Esophagus (tissue), 2 donors: ENCODE measurements around the gene PDILT. TPM values are rescaled to one million over a fixed set of nuclear protein-coding genes. Genes with fewer than 3 reads are reported as not detected.
"Not testable (repeated sequence)": the region's sequence is repeated elsewhere in the genome, so short reads cannot be mapped to it uniquely, and the experiment has no call there.

Experiments
- H3K27ac ChIP-seq, 2 donors: one replicate each; pipeline ENCODE4 v1.5.1; 2013; ENCODE audit warnings: low read depth in 2 of 2, mild to moderate bottlenecking in 2 of 2, inconsistent platforms in 1 of 2, low read length in 1 of 2, moderate library complexity in 1 of 2
- H3K27me3 ChIP-seq, 2 donors: one replicate each; pipeline ENCODE4 v1.6.1; 2013; ENCODE audit warnings: low read length in 2 of 2, control low read depth in 1 of 2, mild to moderate bottlenecking in 1 of 2; ENCODE audit not compliant: insufficient read depth in 2 of 2, control insufficient read depth in 1 of 2
- H3K36me3 ChIP-seq, 2 donors: one replicate each; pipeline ENCODE4 v1.6.1; 2013; ENCODE audit warnings: low read length in 1 of 2; ENCODE audit not compliant: control insufficient read depth in 2 of 2, insufficient read depth in 2 of 2
- H3K4me1 ChIP-seq, 2 donors: one replicate each; pipeline ENCODE4 v1.6.1; 2013; ENCODE audit warnings: low read length in 1 of 2; ENCODE audit not compliant: control insufficient read depth in 2 of 2, insufficient read depth in 2 of 2
- H3K4me3 ChIP-seq, 2 donors: one replicate each; pipeline ENCODE4 v1.5.1; 2013; ENCODE audit warnings: low read length in 2 of 2, mild to moderate bottlenecking in 2 of 2, low read depth in 1 of 2, moderate library complexity in 1 of 2
- H3K9me3 ChIP-seq, 2 donors: one replicate each; pipeline ENCODE4 v1.6.1; 2013; ENCODE audit warnings: mild to moderate bottlenecking in 2 of 2, low read depth in 1 of 2, low read length in 1 of 2, moderate library complexity in 1 of 2; ENCODE audit not compliant: control insufficient read depth in 2 of 2, insufficient read depth in 1 of 2
- WGBS, 2 donors: extraction: QIAGEN DNeasy Blood & Tissue Kit; methylation state at CpG; one replicate each; pipeline ENCODE4 v1.1.7; 2013; 5-methylcytosine and 5-hydroxymethylcytosine counted together
- polyA plus RNA-seq, 2 donors: library from polyadenylated mRNA; stranded (reverse); fragments of 200-250 nt; gene quantifications; one replicate each; pipeline ENCODE4 v1.2.3, GENCODE V29; 2013
- donor health status: healthy with polysubstance abuse.
- donor health status: Bipolar disorder and iron deficiency.

PDILT gene
- polyA plus RNA-seq, 2 donors, result 0.10 TPM; not detected in 1

DNA sequence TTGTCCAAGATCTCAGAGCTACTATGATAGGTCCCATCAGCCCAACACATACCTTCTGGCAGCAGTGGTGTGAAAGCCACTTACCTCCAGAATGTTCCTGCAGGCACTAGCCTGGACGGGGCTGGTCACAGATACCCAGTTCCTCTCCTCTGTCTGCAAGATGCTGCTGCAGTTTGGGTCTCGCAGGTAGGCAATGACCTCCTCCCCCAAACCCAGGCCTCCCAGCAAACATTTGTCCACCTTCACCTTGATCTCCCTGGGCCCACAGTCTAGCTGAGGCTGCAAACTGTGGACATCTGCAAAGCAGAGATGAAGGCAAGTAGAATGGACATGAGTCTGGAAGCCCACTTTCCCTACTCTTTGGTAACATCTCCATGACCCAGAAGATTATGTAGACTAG is 84.4 kb downstream of the PDILT start:
- Histone ChIP-seq H3K4me3 (no peak overlapping the region), H3K36me3 (no peaks in the 10 kb centered on the region), H3K9me3 (no peaks in the 10 kb centered on the region), H3K27me3 (no peaks in the 10 kb centered on the region), H3K4me1 (no peaks in the 10 kb centered on the region), H3K27ac (no peak overlapping the region)
- 71 to 83% methylated on average over 2 of the region's 2 CpGs for WGBS, 2 donors

DNA sequence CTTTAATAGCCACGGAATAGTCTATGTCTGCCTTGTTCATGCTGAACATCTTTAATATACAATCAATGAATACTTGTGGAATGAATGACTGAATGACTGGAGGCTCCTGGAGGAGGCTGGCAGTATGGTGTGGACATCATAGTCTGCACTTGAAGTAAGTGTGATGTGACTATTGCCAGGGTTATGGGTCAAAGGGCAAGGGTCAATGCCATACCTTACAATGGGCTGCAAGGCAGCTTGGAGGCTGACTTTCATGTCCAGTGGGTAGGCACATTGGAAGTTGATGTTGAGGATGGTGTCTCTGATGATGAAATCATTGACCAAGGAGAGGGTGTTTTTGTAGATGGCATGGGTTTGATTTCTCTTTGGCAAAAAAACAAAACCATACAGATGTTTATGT is 85.1 kb downstream of the PDILT start:
- H3K27me3 ChIP-seq, result no peaks in the 10 kb centered on the region
- H3K36me3 ChIP-seq, result no peaks in the 10 kb centered on the region
- H3K9me3 ChIP-seq, result no peaks in the 10 kb centered on the region
- H3K4me3 ChIP-seq, result no peak overlapping the region
- WGBS, 2 donors, result 74 to 80% methylated on average over 1 of the region's 1 CpG
- no peak overlapping the region for H3K27ac ChIP-seq
- H3K4me1 ChIP-seq, result no peaks in the 10 kb centered on the region

DNA sequence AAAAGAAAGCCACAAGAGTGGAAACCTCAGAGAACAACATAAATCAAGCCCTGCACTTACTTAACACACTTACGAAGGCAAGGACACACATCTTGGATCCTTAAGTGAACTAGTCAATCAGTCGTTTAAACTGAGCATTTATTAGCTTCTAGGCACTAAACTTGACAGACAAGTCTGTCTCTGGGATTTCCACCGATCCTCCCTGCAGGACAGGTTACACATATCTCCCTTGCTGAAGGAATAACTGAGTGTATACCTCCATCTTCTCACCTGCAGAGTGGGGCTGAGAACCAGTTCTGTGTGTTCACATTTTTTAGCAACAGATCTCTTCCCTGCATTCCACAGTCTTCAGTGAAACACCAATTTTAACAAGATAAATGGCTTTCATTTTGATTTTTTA is 86.1 kb downstream of the PDILT start:
- 57% methylated on average over 3 of the region's 3 CpGs for WGBS, 2 donors
- Histone ChIP-seq H3K36me3 (no peaks in the 10 kb centered on the region), H3K9me3 (no peaks in the 10 kb centered on the region), H3K27me3 (no peaks in the 10 kb centered on the region), H3K4me3 (no peak overlapping the region), H3K27ac (no peak overlapping the region), H3K4me1 (no peaks in the 10 kb centered on the region)

DNA sequence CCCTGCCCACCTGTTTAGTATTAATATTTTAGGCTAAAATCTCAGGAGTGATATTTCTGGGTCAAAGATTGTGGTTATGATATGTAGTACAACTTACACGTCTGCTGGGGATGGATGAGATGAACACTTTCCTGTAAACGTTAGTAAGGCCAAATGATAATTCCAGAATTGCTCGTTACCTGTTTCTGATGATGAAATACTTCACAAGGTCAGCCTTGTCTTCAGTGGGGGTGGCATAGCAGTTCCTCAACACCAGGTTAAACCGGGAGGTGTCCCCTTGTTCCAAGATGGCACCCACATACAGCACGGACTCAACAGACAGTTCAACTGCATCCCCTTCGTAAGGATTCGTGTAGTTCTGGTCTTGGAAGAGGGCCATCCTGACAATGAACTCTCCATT is 86.5 kb downstream of the PDILT start:
- Histone ChIP-seq H3K36me3 (no peaks in the 10 kb centered on the region), H3K27me3 (no peaks in the 10 kb centered on the region), H3K4me3 (no peak overlapping the region), H3K4me1 (no peaks in the 10 kb centered on the region), H3K27ac (no peak overlapping the region), H3K9me3 (no peaks in the 10 kb centered on the region)
- 75 to 82% methylated on average over 7 of the region's 7 CpGs for WGBS, 2 donors

DNA sequence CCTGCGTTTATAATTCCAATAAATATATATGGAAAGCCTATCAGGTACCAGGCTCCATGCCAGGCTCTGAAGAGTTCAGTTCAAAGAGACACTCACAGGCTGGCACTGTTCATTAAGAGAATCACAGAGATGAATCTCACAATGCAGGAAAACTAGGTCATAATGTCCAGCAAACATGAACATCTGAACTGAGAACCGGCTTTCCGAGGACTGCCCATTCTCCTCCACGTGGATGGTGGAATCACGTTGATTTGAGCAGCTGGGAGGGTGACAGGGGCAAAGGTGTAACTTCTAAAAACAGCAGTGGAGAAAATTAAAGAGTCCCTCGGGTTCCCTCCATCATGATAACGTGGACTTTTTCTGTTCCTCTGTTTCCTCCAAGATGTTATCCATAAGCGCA is 87.4 kb downstream of the PDILT start:
- H3K36me3 ChIP-seq, result no peaks in the 10 kb centered on the region
- no peaks in the 10 kb centered on the region for H3K27me3 ChIP-seq
- H3K9me3 ChIP-seq, result no peaks in the 10 kb centered on the region
- H3K4me3 ChIP-seq, result no peak overlapping the region
- no peak overlapping the region for H3K27ac ChIP-seq
- WGBS, 2 donors, result 58 to 61% methylated on average over 8 of the region's 8 CpGs
- H3K4me1 ChIP-seq, result no peaks in the 10 kb centered on the region

DNA sequence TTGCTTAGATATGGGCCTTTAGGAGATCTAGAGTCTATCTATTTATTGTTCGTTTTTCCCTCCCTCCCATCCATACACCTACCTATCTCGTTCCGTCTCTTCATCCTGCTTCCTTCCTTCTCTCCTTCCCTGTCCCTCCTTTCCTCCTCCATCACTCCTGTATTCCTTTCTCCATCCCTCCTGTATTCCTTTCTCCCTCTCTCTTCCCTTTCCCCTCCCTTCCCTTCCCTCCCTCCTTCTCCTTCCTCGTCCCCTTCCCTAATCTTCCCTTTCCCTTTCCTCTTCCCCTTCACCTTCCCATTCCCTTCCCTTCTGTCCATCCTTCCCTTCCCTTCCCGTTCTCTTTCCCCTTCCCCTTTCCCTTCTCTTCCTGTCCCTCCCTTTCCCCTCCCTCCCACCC is 87.8 kb downstream of the PDILT start:
- H3K4me3 ChIP-seq, result no peak overlapping the region
- H3K9me3 ChIP-seq, result no peaks in the 10 kb centered on the region
- H3K27me3 ChIP-seq, result no peaks in the 10 kb centered on the region
- H3K36me3 ChIP-seq, result no peaks in the 10 kb centered on the region
- WGBS, 2 donors, result 66 to 68% methylated on average over 5 of the region's 5 CpGs
- no peak overlapping the region for H3K27ac ChIP-seq
- H3K4me1 ChIP-seq, result no peaks in the 10 kb centered on the region

DNA sequence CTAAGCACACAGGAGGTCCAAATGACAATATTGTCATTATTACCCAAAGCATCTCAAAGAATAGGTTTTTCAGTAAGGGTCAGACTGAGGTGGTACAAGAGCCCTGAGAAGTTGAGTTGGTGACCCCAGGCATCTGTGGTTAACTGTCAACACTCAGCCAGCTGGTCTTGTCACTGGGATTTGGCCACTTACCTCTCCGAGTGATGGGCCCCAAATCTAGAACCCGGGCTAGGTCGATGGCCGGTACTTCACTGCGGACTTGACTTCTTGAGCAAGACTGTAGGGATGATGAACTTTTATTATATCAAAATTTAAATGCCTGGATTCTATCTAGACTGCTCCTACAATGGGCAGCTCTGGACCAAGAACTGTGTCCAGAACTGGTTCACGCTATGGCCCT is 88.8 kb downstream of the PDILT start:
- Histone ChIP-seq H3K4me1 (no peaks in the 10 kb centered on the region), H3K9me3 (no peaks in the 10 kb centered on the region), H3K36me3 (no peaks in the 10 kb centered on the region), H3K4me3 (no peak overlapping the region), H3K27ac (no peak overlapping the region), H3K27me3 (no peaks in the 10 kb centered on the region)
- 94 to 98% methylated on average over 6 of the region's 6 CpGs for WGBS, 2 donors

DNA sequence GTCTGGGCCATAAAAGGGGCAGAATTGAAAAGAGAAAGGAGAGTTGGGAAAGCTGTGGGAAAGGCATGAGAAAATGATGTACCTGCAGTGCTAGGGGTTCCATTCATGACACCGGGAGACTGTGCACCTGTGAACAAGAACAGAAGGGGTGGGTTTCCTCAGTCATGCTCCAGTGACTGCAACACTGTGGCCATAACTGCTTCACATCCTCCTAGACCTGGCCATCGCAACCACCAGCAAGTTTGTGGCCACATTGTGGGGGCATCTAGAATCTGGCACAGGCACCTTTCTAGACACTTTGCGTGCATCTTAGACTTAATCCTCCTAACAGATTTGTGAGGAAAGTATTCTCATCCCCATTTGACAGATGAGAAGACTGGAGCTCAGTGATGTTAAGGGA is 90.0 kb downstream of the PDILT start:
- Histone ChIP-seq H3K36me3 (no peaks in the 10 kb centered on the region), H3K27me3 (no peaks in the 10 kb centered on the region), H3K27ac (no peak overlapping the region), H3K4me1 (no peaks in the 10 kb centered on the region), H3K4me3 (no peak overlapping the region), H3K9me3 (no peaks in the 10 kb centered on the region)
- 83 to 90% methylated on average over 3 of the region's 3 CpGs for WGBS, 2 donors

DNA sequence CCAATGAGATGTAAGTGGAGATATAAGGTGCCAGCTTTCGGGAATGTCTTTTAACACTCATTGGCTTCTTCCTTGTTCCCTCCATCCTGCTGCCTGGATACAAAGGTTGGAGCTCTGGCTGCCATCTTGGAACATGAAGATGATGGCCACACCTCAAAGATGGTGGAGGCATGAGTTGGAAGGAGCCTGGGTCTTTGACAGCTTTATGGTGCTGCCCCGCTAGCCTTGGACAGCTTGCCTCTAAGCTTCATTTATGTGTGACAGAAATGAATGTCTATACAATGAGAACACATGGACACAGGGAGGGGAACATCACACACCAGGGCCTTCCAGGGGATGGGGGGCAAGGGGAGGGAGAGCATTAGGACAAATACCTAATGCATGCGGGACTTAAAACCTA is 90.8 kb downstream of the PDILT start:
- Histone ChIP-seq H3K27me3 (no peaks in the 10 kb centered on the region), H3K27ac (no peak overlapping the region), H3K4me3 (no peak overlapping the region), H3K9me3 (no peaks in the 10 kb centered on the region), H3K36me3 (no peaks in the 10 kb centered on the region), H3K4me1 (no peaks in the 10 kb centered on the region)
- WGBS, 2 donors, result 90 to 91% methylated on average over 3 of the region's 3 CpGs

DNA sequence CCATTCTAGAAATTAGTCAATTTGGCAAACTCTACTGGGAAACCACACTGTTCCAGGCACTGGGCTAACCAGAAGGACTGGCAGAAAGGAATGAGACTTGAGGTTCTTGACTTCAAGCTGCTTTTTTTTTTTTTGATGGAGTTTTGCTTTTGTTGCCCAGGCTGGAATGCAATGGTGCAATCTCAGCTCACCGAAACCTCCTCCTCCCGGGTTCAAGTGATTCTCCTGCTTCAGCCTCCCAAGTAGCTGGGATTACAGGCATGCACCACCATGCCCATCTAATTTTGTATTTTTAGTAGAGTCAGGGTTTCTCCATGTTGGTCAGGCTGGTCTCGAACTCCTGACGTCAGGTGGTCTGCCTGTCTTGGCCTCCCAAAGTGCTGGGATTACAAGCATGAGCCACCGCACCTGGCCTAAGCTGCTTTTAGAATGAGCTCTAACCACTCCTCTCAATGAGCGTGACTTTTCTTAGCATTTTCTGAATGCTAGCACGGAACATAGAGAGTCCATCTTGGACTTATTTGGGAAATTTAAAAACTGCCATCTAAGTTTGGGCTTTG is 91.9 kb downstream of the PDILT start:
- H3K27me3 ChIP-seq, H3K9me3 ChIP-seq, H3K27ac ChIP-seq, H3K36me3 ChIP-seq, H3K4me3 ChIP-seq, H3K4me1 ChIP-seq: not testable (repeated sequence)
- 87 to 92% methylated on average over 7 of the region's 7 CpGs for WGBS, 2 donors
